Psoas muscle (tissue), 8 donors: Measurements from ENCODE around the gene SLC25A13. TPM values are rescaled to one million over a fixed set of nuclear protein-coding genes. Genes with fewer than 3 reads are reported as not detected.

Experiments used
- ATAC-seq, 4 donors: fragments of 200-7000 bp; cut with Tn5 transposase; one replicate each; pipeline ENCODE4 v1.9.1; 2020; ENCODE audit warnings: moderate library complexity in 3 of 4, mild to moderate bottlenecking in 2 of 4
- DNase-seq, 2 donors: peaks; one replicate each; pipeline ENCODE4 v3.0.0-alpha.2; 2020
- H3K27ac ChIP-seq: fragments of 200-600 bp; one replicate; pipeline ENCODE4 v1.8.0; 2022
- H3K27me3 ChIP-seq, 3 donors: fragments of 200-600 bp in 1 of 3; one replicate each; pipeline versions ENCODE4 v1.6.1 to v1.8.0; 2013 to 2022; ENCODE audit warnings: low read length in 2 of 3, mild to moderate bottlenecking in 2 of 3, moderate library complexity in 1 of 3; ENCODE audit not compliant: insufficient read depth in 3 of 3
- H3K36me3 ChIP-seq, 2 donors: fragments of 200-600 bp in 1 of 2; one replicate each; pipeline versions ENCODE4 v1.6.1 to v1.8.0; 2013 to 2022; ENCODE audit warnings: low read depth in 1 of 2, mild to moderate bottlenecking in 1 of 2, moderate library complexity in 1 of 2; ENCODE audit not compliant: insufficient read depth in 1 of 2
- H3K4me1 ChIP-seq: fragments of 200-600 bp; one replicate; pipeline ENCODE4 v1.8.0; 2022
- H3K4me3 ChIP-seq: fragments of 200-600 bp; one replicate; pipeline ENCODE4 v1.8.0; 2022; ENCODE audit warnings: mild to moderate bottlenecking
- H3K9me3 ChIP-seq: fragments of 200-600 bp; one replicate; pipeline ENCODE4 v1.8.0; 2022
- WGBS, 3 donors: extraction: QIAGEN DNeasy Blood & Tissue Kit; methylation state at CpG; one replicate each; pipeline versions ENCODE4 v1.1.6 to v1.1.7; 2013; 5-methylcytosine and 5-hydroxymethylcytosine counted together
- intact Hi-C, 2 donors: fragments of 100-400 bp; cut with DNase I; formaldehyde crosslinking; loops; one replicate each; pipeline versions ENCODE4 v1.11.0 to v1.14.2; 2022
- polyA plus RNA-seq, 3 donors: library from polyadenylated mRNA; stranded (reverse); fragments of 200-250 nt; gene quantifications; one replicate each; pipeline ENCODE4 v1.2.3, GENCODE V29; 2013
- total RNA-seq, 4 donors: library from RNA; stranded (reverse); fragmentation: NEBNext Ultra II Directional in 2 of 4; extraction: Animal tissue kit (Norgen Biotek cat#: 25700) in 2 of 4; gene quantifications; one replicate each; pipeline versions ENCODE4 v1.2.1 to v1.2.4, GENCODE V29; 2021 to 2023
- TF ChIP-seq, protein P1 (sequence below): fragments of 200-600 bp; IDR thresholded peaks from one replicate; pipeline ENCODE4 v1.8.0; 2022; ENCODE audit warnings: antibody characterized with exemption
- donor health status: healthy with polysubstance abuse.
- donor health status: DM: no; HTN: no; CAD: no; lungs with moderate emphysema.
- donor health status: Bipolar disorder and iron deficiency.
- donor health status: healthy.
- donor health status: DM: yes; HTN: yes; CAD: no.
- donor health status: DM: no; HTN: no; CAD: no.
- donor health status: DM: no; HTN: no; CAD: no.
- donor health status: DM: yes; HTN: yes; CAD: no.

SLC25A13 gene
- total and polyA plus RNA-seq, 7 donors = 3.3 to 31.6 (median 9.0) TPM

DNA sequence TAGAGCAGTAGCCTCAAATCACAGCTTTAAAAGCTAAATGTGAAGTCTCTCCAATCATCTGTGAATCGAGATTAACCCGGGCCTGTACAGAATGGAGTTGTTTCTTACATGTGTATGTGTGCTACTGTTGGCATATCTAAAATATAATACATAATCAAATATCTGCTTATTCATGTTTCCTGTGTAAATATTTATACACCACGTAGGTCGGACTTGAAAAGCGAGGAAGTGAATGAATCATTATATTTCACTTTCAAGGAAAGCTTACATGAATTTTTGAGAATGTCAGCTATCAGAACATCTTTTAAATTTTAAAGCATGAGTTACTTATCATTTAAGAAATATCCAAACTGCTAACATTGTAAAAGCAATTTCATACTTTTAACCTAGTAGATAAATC is 233.3 kb downstream of the SLC25A13 start:
- TF ChIP-seq, protein P1, sequence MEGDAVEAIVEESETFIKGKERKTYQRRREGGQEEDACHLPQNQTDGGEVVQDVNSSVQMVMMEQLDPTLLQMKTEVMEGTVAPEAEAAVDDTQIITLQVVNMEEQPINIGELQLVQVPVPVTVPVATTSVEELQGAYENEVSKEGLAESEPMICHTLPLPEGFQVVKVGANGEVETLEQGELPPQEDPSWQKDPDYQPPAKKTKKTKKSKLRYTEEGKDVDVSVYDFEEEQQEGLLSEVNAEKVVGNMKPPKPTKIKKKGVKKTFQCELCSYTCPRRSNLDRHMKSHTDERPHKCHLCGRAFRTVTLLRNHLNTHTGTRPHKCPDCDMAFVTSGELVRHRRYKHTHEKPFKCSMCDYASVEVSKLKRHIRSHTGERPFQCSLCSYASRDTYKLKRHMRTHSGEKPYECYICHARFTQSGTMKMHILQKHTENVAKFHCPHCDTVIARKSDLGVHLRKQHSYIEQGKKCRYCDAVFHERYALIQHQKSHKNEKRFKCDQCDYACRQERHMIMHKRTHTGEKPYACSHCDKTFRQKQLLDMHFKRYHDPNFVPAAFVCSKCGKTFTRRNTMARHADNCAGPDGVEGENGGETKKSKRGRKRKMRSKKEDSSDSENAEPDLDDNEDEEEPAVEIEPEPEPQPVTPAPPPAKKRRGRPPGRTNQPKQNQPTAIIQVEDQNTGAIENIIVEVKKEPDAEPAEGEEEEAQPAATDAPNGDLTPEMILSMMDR = no peak
- H3K4me3 ChIP-seq = no peak overlapping the region
- no peak overlapping the region for H3K27ac ChIP-seq
- H3K9me3 ChIP-seq = no peaks in the 10 kb centered on the region
- H3K36me3 ChIP-seq = no peaks in the 10 kb centered on the region
- intact Hi-C loops = no loop called here
- WGBS, 3 donors = 84 to 88% (median 86%) methylated on average over 5 of the region's 5 CpGs
- DNase-seq = no peak
- H3K4me1 ChIP-seq = no peaks in the 10 kb centered on the region
- ATAC-seq = no peak
- H3K27me3 ChIP-seq = no peaks in the 10 kb centered on the region

GRCh38 chr7:96085953-96086352 is 235.9 kb downstream of the SLC25A13 start:
- Histone ChIP-seq H3K4me3 (no peak overlapping the region), H3K9me3 (no peaks in the 10 kb centered on the region), H3K36me3 (no peaks in the 10 kb centered on the region), H3K27ac (no peak overlapping the region), H3K4me1 (no peaks in the 10 kb centered on the region), H3K27me3 (no peaks in the 10 kb centered on the region)
- TF ChIP-seq, protein P1 = no peak
- intact Hi-C loops = no loop called here
- WGBS, 3 donors = 54 to 73% (median 61%) methylated on average over 3 of the region's 3 CpGs
- DNase-seq (no peak), ATAC-seq (no peak)

DNA sequence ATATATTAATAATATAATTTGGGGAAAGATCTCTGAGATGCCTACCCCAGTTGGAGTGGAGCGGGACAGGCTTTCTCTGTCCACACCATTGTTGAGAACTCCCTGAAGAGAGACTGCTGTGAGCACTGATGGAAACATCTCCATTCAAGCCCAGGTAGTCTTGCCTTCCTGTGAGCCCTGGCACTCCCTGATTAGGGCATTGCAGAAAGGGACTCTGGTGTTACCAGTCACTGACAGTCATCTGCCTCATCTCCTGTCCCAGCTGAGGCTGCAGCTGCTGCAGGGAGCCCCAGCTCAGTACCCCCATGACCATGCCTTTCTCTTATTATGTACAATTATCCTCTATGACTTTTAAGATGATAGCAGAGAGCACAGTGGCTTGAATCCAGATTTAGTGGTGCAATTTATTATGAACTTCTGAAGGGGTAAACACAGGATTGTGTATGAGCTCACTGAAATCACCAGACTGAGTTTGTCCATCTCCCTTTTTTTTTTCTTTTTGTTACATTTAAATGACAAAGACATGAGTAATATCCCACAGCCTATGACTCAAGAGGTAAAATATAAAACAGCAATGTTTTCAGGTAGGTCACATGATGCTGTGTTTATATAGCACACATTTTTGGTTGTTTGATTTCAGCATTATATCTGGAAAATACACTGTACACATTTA is 236.9 kb downstream of the SLC25A13 start:
- Histone ChIP-seq H3K27ac (no peak overlapping the region), H3K27me3 (no peaks in the 10 kb centered on the region), H3K9me3 (no peaks in the 10 kb centered on the region), H3K4me1 (no peaks in the 10 kb centered on the region), H3K36me3 (no peaks in the 10 kb centered on the region), H3K4me3 (no peak overlapping the region)
- WGBS, 3 donors = 92 to 95% (median 95%) methylated on average over 1 of the region's 1 CpG
- DNase-seq = no peak
- no peak for ATAC-seq
- intact Hi-C loops = no loop called here
- TF ChIP-seq, protein P1 = no peak

- ATAC-seq = no peak
- no peaks in the 10 kb centered on the region for H3K36me3 ChIP-seq
- WGBS, 3 donors = 76 to 87% (median 79%) methylated on average over 6 of the region's 6 CpGs
- peaks cover 0 to 11% (median 3%) of the 10 kb centered on the region in 3 donors for H3K27me3 ChIP-seq
- intact Hi-C loops = no loop called here
- no peaks in the 10 kb centered on the region for H3K9me3 ChIP-seq
- H3K27ac ChIP-seq = no peak overlapping the region
- no peak overlapping the region for H3K4me3 ChIP-seq
- peaks cover 5% of the 10 kb centered on the region for H3K4me1 ChIP-seq
- TF ChIP-seq, protein P1 = no peak
- no peak for DNase-seq
Measured at GRCh38 chr7:96080027-96080426, 241.9 kb downstream of the SLC25A13 start.

- no peak for ATAC-seq
- Histone ChIP-seq H3K4me1 (peaks cover 5% of the 10 kb centered on the region), H3K9me3 (no peaks in the 10 kb centered on the region), H3K27me3 (peaks cover 3 to 11% (median 3%) of the 10 kb centered on the region in 3 donors), H3K27ac (no peak overlapping the region), H3K4me3 (peak overlapping the region; percentile 61), H3K36me3 (no peaks in the 10 kb centered on the region)
- TF ChIP-seq, protein P1 = no peak
- intact Hi-C loops = loop anchor here in 1 of 2 donors (5.0 kb wide), 1 partner anchor 951 kb away; no protein-coding TSS in a partner anchor
- WGBS, 3 donors = 21 to 28% (median 26%) methylated on average over 10 of the region's 10 CpGs
- DNase-seq = no peak
Measured at GRCh38 chr7:96076350-96076707, 245.6 kb downstream of the SLC25A13 start.
